ENCODE data around the gene ZNF8.
A peak's percentile ranks its signal among the peaks of the same experiment; 100 is the strongest.
"Not testable (repeated sequence)": the region's sequence is repeated elsewhere in the genome, so short reads cannot be mapped to it uniquely, and the experiment has no call there.

ZNF8 gene

DNA sequence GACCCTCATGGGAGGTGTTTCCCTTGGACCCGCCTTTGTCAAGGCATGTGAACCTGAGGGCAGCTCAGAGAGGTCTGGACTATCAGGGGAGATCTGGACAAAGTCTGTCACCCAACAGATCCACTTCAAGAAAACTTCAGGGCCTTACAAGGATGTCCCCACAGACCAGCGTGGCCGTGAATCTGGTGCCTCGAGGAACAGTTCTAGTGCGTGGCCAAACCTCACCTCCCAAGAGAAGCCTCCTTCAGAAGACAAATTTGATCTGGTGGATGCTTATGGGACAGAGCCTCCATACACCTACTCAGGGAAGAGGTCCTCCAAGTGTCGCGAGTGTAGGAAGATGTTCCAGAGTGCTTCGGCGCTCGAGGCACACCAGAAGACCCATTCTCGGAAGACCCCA, 59.6 kb downstream of the ZNF8 start:
- no peak for DNase-seq

DNA sequence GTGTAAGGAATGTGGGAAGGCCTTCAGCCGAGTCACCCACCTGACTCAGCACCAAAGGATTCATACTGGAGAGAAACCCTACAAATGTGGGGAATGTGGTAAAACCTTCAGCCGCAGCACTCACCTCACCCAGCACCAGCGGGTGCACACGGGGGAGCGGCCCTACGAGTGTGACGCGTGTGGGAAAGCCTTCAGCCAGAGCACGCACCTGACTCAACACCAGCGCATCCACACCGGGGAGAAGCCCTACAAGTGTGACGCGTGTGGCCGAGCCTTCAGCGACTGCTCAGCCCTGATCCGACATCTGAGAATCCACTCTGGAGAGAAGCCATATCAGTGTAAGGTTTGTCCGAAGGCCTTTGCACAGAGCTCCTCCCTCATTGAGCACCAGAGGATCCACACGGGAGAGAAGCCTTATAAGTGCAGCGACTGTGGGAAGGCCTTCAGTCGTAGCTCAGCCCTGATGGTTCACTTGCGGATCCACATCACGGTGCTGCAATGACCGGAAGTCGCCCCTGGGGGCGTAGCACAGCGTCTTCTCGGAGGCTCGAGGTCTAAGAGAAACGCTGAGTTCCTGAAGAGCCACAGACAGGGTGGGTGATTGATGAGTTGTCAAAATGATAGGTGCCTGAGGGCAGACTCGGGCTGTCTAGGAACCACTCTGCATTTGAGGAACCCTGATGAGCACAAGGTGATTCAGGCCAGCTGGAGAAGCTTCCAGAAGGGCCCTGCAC, 60.2 kb downstream of the ZNF8 start:
- no peak for DNase-seq

DNA sequence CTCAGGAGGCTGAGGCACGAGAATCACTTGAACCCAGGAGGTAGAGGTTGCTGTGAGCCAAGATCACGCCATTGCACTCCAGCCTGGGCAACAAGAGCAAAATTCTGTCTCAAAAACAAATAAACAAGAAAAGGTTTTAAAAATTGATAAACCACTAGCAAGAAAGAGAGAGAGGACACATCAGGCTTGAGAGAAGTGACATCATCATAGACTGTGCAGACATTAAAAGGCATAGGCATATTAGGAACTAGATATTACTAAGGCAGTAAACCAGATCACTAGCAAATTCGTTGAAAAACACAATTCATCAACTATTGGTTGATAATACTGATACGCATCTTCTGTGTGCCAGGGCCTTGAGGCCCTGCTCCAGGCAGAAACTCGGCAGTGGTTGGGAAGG, 66.8 kb downstream of the ZNF8 start:
- no peak for DNase-seq

DNA sequence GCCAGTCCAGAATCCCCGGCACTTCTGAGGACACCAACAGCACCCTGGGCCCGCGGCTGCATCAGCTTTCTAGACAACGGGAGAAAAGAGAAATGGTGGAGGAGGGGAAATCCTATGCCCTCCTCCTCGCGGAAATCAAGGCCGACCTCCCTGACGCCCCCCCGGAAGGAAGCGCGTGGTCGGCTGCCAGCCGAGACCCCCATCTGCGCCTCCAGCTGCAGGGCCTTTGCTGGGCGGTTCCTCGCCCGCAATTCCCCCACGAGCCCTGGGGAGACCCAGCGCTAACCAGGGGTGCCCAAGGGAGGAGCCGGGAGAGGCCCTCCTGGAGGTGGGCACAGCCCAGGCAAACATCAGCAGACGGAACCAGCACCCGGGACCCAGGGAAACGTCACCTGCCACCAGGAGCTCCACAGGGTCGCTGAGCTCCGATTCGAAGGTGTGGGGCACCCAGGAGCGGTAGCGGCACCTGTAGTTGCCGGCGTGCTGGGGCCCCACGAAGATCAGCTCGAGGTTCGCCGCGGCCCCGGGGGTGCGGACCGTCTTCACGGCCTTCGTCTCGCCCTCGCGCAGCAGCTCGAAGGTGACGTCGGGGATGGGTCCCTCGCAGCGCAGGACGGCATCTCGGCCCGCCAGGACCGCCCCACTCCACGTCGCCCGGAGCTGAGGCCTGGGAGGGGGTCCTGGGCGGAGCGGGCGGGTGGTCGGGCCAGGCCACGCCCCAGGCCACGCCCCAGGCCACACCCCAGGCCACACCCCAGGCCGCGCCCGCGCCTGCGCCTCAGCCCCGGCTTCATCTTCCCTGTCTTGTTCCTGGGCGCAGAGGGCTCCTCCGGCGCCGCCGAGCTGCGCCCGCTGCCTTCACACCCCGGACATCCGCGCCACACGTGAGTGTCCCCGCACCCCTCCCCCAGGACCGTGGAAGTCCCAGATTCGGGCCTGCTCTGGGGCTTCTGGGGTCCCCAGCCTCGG, 68.5 kb downstream of the ZNF8 start:
- peak; percentile 48 for DNase-seq

DNA sequence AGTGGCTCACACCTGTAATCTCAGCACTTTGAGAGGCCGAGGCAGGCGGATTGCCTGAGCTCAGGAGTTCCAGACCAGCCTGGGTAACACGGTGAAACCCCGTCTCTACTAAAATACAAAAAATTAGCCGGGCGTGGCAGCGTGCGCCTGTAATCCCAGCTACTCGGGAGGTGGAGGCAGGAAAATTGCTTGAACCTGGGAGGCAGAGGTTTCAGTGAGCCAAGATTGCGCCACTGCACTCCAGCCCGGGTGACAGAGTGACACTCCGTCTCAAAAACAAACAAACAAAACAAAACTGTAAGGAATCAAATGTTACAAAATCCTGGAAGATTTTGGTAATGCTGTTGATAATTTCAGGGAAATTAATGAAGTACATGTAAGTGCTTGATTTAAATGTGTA, 69.3 kb downstream of the ZNF8 start:
- not testable (repeated sequence) for DNase-seq

DNA sequence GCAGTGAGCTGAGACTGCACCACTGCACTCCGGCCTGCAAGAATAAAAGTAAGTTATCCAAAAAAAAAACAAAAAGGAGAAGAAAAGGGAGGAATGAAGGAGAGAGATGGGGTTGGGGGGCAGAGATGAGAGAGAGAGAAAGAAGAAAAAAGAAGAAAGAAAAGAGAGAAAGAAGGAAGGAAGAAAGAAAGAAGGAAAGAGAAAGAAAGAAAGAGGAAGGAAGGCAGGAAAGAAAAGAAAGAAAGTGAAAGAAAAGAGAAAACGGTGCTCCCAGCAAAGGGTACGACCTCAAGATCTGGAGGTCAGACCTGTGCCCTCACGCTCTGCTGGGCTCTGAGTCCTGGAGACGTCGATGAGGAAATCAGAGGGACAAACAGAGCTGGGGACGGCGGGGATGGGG, 70.8 kb downstream of the ZNF8 start:
- no peak for DNase-seq

DNA sequence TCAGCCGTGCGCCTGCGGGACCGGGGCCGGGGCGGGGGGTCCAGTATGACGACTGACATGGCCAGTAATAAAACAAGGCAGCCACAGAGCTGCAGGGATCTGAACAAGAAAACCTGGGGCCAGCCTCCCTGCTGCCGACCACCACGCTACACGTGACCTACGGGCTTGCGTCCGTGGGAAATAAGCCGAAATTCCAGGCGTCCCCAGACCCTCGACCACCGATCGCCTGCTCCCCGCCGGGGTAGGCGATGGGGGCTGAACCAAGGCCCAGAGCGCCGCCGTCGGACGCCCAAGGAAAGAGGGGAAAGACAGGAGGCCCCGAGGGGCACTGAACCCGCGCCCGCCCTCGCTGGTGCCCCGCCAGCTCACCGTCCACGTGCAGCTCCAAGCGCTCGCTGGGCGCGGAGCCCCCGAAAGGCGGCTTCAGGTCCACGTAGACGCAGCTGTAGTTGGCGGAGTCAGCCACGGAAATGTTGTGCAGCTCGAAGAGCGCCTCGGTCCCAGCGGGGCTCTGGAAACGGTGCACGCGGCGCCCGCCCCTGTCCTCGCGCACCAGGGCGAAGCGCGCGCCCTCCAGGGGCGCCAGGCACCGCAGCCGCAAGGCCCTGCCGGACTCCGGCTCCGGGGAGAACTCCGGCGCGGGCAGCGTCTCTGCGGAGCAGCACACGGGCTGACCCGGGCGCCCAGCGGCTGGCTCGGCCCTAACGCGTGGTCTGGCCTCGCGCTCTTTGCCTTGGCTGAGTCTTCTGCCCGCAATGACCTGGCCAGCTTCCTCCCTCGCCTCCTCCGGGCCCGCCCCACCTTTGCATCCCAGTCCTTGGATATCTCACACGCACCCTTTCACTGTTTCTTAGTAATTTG, 71.5 kb downstream of the ZNF8 start:
- no peak for DNase-seq

DNA sequence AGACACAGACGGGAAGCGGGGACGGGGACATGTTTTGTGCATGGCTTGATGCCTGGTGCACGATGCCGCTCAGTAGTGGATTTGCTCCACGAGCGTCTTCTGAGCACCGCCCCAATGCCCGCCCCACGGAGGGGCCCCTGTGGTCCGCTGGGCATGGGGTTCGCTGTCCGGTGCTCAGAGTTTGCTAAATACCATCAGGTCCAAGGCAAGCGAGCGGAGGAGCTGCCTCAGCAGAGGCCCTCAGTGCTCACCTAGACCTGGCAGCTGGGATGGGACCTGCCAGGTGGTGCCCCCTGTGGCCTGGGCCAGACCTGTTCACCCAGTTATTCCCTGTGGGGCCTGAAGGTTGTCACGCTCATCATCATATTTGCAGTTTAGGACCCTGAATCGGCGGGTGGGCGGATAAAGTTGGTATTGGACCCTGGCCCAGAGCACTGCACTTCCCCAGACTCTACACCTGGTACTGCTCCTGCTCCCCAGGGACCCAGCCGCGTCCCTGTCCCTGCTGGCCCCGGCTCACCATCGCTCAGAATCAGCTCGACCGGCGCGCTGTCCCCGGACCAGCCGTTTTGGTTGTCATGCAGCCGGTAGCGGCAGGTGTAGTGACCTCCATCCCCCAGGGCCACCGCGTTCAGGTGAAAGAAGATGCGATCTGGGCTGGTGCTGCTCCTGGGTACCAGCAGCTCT, 72.3 kb downstream of the ZNF8 start:
- DNase-seq = no peak

DNA sequence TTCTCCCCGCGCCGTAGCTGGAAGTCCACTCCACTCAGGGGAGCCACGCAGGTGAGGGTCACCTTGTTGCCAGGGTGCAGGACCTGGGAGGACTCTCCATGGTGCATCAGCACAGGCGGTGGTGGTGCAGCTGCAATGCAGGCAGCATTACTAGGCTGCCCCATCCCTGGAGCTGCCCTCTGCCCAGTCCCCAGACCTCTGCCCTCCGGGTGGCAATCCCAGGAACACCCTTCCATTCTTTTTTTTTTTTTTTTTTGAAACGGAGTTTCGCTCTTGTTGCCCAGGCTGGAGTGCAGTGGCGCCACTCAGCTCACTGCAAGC, 72.8 kb downstream of the ZNF8 start:
- no peak for DNase-seq

DNA sequence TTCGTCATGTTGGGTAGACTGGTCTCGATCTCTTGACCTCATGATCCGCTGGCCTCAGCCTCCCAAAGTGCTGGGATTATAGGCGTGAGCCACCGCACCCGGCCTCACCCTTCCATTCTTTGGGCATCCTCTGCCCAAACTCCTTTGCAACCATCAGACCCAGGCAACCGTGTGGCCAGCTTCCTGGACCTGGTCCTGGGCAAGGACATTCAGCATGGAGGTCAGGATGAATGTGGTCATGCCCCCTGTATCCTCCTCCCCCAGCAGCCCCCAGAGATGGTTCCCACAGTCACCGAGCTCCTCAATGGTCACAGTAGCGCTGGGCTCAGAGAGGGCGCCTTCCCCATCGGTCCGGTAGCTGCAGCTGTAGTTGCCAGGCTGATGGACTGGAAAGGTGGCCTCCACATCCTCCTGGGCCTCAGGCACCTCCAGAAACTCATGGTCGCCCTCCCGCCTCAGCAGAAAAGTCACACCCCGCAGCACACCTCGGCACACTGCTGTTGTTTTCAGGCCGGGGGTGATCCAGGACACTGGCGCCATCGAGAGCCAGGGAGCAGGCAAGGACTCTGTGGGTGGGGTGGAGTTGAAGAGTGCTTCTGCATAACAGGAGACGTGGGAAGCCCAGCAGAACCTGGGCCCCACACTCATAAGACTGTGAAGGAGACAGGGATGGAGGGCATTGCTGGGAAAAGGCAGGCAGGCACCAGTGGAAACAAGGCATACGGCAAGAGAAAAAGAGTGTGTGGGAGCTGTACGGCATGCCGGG, 73.4 kb downstream of the ZNF8 start:
- DNase-seq = no peak

Data from activated T-cell treated with anti-CD3 and anti-CD28 coated beads for 4 hours (primary cell).